GM20431 (cell line): ENCODE data around the gene ATP8A1.
"Not testable (repeated sequence)": the region's sequence is repeated elsewhere in the genome, so short reads cannot be mapped to it uniquely, and the experiment has no call there.

Source experiments
- in situ Hi-C: fragments of 300-500 bp; cut with MseI, MboI; formaldehyde crosslinking; loops from one replicate; pipeline ENCODE4 v1.15.0; 2020; ENCODE audit warnings: low sequenced_read_pairs; ENCODE audit not compliant: unreplicated experiment

ATP8A1 gene

DNA sequence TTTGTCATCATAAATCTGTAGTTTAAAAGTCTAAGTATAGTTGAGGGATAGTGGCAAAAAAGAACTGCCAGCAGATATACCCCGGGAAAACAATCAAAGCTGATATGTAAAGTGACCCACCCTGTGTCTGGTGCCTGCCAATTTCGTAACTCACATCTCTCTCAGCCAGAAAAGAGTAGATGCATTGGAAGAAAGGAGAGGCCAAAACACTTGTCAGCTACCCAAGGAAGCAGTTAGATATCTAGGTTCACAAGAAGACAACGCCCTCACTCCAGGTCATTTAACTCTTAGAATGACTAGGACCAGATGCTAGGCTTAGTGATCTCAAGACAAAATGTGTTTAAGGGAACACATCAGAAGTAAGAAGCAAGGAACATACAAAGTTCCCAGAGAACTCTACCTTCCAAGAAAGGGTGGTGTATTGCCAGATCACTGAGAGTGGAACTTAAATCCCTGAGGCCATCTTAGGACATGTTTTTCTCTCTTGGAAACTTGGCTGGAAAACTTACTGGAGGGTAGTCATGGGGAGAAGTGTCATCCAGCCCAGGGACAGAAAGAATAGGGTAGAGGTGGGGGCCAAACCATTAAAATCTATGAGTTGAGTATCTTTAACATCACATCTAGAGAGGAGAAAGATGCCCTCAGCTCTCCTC lies 133.7 kb downstream of the ATP8A1 start:
- in situ Hi-C loops = no loop called here

GRCh38 chr4:42519803-42520417 lies 137.0 kb downstream of the ATP8A1 start:
- in situ Hi-C loops = no loop called here

DNA sequence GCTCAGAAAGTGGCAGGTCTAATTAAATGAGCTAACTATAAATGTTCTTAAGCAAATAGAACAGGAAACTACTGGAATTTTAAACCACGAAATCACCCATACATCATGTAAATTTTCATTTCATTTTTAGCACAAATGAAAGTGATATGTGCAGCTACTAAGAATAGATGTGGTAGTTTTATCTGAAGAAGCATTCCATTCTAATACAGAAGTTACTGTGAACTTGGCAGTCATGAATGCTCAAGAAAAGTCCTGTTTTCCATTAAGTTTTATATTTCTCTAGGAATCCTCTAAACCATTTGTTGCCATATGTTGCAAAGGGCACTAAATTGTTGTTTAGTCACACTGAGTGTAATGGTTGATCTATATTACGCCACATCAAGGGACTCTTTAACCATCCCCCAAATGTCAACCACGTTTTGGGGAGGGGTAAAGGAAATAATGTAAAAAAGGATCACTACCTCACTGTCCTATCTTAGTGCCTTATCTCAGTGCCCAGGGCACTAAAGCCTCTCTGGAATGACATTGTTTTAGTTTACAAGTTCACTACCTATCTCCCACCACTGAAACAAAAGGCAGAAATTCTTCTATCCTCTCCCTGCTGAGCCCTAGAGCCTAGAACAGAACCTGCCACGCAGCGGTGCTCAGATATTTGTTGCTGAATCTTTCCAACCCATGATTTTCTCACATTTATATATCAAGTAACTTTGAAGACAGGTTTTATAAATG lies 141.6 kb downstream of the ATP8A1 start:
- in situ Hi-C loops = no loop called here

GRCh38 chr4:42513748-42514492 lies 143.0 kb downstream of the ATP8A1 start:
- in situ Hi-C loops = no loop called here

DNA sequence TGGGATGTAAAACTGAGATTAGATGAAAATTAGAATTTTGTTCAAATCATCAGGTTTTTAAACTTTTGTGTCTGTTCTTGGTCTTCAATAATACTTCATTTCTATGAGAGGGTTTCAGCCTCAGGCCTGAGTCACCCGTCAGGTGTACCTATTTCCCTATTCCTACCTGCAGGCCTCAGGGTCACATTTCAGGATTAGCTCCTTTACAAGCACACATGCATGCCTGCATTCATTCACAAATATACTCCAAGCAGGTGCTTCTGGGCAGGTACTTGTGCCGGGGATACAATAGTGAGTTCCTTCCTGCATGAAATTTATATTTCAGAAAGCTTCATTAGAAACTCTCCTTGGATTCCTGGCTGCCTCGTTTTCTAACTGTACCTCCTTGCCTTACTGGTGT lies 144.7 kb downstream of the ATP8A1 start:
- in situ Hi-C loops = no loop called here

DNA sequence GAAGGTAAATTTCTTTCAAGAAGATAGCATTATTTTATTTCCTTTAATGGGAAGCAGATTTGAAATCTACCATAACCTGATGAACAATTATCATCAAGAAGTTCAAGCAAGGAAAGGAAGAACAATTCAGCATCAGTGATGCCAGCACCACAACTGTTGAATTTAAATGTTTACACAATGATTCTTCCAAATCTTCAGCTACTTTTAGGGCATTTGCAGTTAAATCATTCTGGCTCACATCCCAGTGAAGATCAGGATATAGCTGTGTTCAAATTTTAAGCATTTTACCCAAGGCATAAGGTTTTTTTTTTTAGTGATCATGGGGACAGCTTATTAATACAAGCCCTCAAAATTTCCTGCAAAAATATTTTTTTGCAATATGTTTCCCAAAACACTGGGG lies 146.7 kb downstream of the ATP8A1 start:
- in situ Hi-C loops = no loop called here

GRCh38 chr4:42501624-42502401 lies 155.1 kb downstream of the ATP8A1 start:
- in situ Hi-C loops = no loop called here

DNA sequence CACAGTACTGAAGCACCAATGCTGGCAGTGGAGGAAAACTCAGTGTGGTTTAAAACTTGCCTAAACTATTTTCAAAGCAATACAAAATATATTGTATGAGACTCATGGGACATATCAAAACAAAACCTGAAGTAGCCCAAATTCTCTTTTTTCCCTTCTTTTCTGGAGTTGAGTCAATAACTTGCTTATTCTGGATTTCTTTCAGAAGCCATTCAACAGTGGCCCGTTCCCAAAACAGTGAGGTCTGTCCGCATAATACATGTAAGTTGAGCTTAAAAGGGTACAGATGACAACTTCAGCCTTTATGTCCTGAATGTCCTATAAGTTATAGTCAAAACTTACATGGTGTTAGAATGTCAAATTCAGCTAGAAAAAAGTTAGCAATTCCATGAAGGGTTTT lies 158.9 kb downstream of the ATP8A1 start:
- in situ Hi-C loops = no loop called here

- in situ Hi-C loops = no loop called here
Observed at GRCh38 chr4:42497142-42497910, 159.6 kb downstream of the ATP8A1 start.

DNA sequence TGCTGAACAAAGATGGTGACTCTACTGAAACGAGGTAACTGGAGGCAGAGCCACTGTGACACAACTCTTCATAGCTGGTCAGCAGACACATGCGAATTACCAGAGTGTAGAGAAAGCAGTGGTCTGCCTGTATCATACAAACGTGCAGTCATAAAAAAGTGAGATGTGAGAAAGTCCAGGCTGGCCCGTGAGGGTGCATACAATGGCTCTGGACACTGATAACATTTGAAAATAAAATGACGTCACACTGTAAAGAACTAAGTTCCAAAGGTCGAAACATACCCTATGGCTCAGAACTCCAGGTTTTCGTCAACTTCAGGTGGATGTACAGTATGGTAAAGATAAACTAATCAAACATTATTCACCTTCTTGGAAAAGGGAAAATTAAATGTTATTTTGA lies 163.9 kb downstream of the ATP8A1 start:
- in situ Hi-C loops = no loop called here

- in situ Hi-C loops = no loop called here
Observed at GRCh38 chr4:42490015-42490414, 166.9 kb downstream of the ATP8A1 start.

GRCh38 chr4:42489095-42489494 lies 167.8 kb downstream of the ATP8A1 start:
- in situ Hi-C loops = no loop called here

GRCh38 chr4:42488554-42488953 lies 168.4 kb downstream of the ATP8A1 start:
- in situ Hi-C loops = no loop called here

GRCh38 chr4:42488114-42488513 lies 168.8 kb downstream of the ATP8A1 start:
- in situ Hi-C loops = no loop called here

- in situ Hi-C loops = no loop called here
Observed at GRCh38 chr4:42487230-42487629, 169.7 kb downstream of the ATP8A1 start.

DNA sequence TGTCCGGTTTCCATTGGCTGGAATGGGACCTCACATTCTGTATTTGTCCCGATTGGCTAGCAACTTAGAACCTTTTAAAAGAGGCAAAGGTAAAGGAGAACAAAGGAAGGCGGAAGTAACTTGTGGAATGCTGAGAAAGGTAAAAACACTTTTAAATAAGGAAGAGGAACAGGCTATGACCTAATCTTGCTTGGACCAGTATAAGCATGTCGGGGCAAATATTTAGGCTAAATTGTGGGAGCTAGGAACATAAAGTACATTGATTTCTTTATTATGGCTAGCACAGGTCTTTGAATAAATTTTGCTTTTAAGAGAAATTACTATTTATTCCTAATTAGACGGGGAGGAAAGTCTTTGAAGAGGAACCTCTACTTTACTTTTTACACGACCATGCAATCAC lies 170.7 kb downstream of the ATP8A1 start:
- in situ Hi-C loops = not testable (repeated sequence)

DNA sequence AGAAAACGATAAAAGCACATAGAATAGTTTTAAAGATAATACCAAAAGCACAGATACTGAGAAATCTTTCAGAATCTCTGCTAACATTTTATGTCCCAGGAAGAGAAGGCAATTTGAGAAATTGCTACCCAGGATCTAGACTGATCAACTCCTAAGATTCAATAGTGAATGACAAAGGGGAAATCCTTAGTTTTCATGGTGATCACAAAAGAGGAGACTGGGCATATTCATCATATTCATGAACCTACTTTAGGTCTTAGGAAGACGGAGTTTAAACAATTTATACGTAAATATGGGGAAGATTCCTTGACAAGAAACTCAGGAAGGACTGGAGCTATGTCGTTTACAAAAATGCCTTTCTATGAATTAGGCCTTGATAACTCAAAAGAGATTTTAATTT lies 172.3 kb downstream of the ATP8A1 start:
- in situ Hi-C loops = no loop called here

- in situ Hi-C loops = no loop called here
Observed at GRCh38 chr4:42483426-42484379, 173.2 kb downstream of the ATP8A1 start.
